ENCODE data around the gene NHP2. TPM values are rescaled to one million over a fixed set of nuclear protein-coding genes. Genes with fewer than 3 reads are reported as not detected.

NHP2 gene
- polyA plus RNA-seq, 2 of the 4 experiments (the other 2 are of a cell fraction) = 205 to 553 TPM

GRCh38 chr5:178141550-178141949 lies 12.1 kb downstream of the NHP2 start:
- Histone ChIP-seq H3K4me2 (no peak overlapping the region), H3K27ac (no peak overlapping the region), H3K9me3 (no peaks in the 10 kb centered on the region), H3K4me1 (peaks cover 5% of the 10 kb centered on the region; the same call in 2 of the 3 replicates), H3K4me3 (no peak overlapping the region)
- CTCF ChIA-PET = interaction anchor here (0.7 to 9.3 kb wide), 4 partner anchors 21 to 66 kb away, joined by 3 to 174 read pairs (median 4); no protein-coding TSS in a partner anchor
- POLR2A ChIA-PET = no interaction called here
- 92% methylated on average over 4 of the region's 4 CpGs for WGBS (ENCODE audit: missing lambda C conversion rate)
- peak; percentile 35 for TF ChIP-seq MAFK (IDR thresholded peaks at IDR 0.05; ENCODE audit: partially characterized antibody)
- TF ChIP-seq EP300 (IDR thresholded peaks at IDR 0.05) = no peak
- DNase-seq (ENCODE audit: low read depth in 1 of 2, low spot score in 1 of 2) (no peak), FAIRE-seq (no peak), ATAC-seq (no peak)

- WGBS (ENCODE audit: missing lambda C conversion rate) = 95% methylated on average over 8 of the region's 12 CpGs
- DNase-seq (ENCODE audit: low read depth in 1 of 2, low spot score in 1 of 2) (no peak), ATAC-seq (peak; percentile 11 to 14; a peak in 1 of 6 replicates), FAIRE-seq (no peak)
- H3K27ac ChIP-seq = no peak overlapping the region
- ChIA-PET POLR2A (no interaction called here), CTCF (interaction anchor here (0.6 to 3.2 kb wide), 7 partner anchors 8 to 62 kb away, joined by 3 to 21 read pairs (median 3); partner anchors contain the start of gene NHP2)
- TF ChIP-seq HMGXB4 (CRISPR knock-in tag; IDR thresholded peaks at IDR 0.05; ENCODE audit: borderline replicate concordance) (no peak), BHLHE40 (IDR thresholded peaks at IDR 0.05; ENCODE audit: low read depth, low read length) (no peak), KDM1A (IDR thresholded peaks at IDR 0.05; ENCODE audit: low read depth) (no peak), FOXS1 (CRISPR knock-in tag; IDR thresholded peaks at IDR 0.05) (no peak), ZNF302 (CRISPR knock-in tag; IDR thresholded peaks at IDR 0.05) (no peak), HES2 (IDR thresholded peaks at IDR 0.05) (no peak), KDM5A (IDR thresholded peaks at IDR 0.05) (no peak)
- no peak overlapping the region for H3K4me2 ChIP-seq
- H3K4me1 ChIP-seq = no peaks in the 10 kb centered on the region
- H3K9me3 ChIP-seq = no peaks in the 10 kb centered on the region
- no peak overlapping the region for H3K4me3 ChIP-seq
Measured at GRCh38 chr5:178137991-178138390, 15.7 kb downstream of the NHP2 start.

- no peaks in the 10 kb centered on the region for H3K9me3 ChIP-seq
- 94% methylated on average over 10 of the region's 10 CpGs for WGBS (ENCODE audit: missing lambda C conversion rate)
- FAIRE-seq (no peak), DNase-seq (ENCODE audit: low read depth in 1 of 2, low spot score in 1 of 2) (no peak), ATAC-seq (no peak)
- ChIA-PET POLR2A (no interaction called here), CTCF (interaction anchor here (1.5 to 3.2 kb wide), 5 partner anchors 9 to 61 kb away, joined by 3 to 21 read pairs (median 10); partner anchors contain the start of gene NHP2)
- no peak overlapping the region for H3K4me2 ChIP-seq
- H3K4me3 ChIP-seq = no peak overlapping the region
- no peak overlapping the region for H3K27ac ChIP-seq
- no peak for TF ChIP-seq KDM5A (IDR thresholded peaks at IDR 0.05)
- no peak for TF ChIP-seq SREBF2 (IDR thresholded peaks at IDR 0.05)
- TF ChIP-seq RARB (CRISPR knock-in tag; IDR thresholded peaks at IDR 0.05) = no peak
- no peak for TF ChIP-seq ZC3H11A (IDR thresholded peaks at IDR 0.05)
- TF ChIP-seq FOSL2 (IDR thresholded peaks at IDR 0.05) = no peak
- TF ChIP-seq FOSL2 (CRISPR knock-in tag; IDR thresholded peaks at IDR 0.05) = no peak
- TF ChIP-seq JUNB (IDR thresholded peaks at IDR 0.05) = no peak
- TF ChIP-seq PHF8 (IDR thresholded peaks at IDR 0.05; ENCODE audit: borderline replicate concordance, low read depth) = no peak
- no peak for TF ChIP-seq FOXS1 (CRISPR knock-in tag; IDR thresholded peaks at IDR 0.05)
- no peak for TF ChIP-seq ZSCAN20 (CRISPR knock-in tag; IDR thresholded peaks at IDR 0.05)
- no peak for TF ChIP-seq CBX8 (IDR thresholded peaks at IDR 0.05)
- no peak for TF ChIP-seq HES2 (IDR thresholded peaks at IDR 0.05)
- TF ChIP-seq MAX (IDR thresholded peaks at IDR 0.05) = no peak
- TF ChIP-seq HOXB5 (CRISPR knock-in tag; IDR thresholded peaks at IDR 0.05) = no peak
- peaks cover 3% of the 10 kb centered on the region; the same call in 1 of the 3 replicates for H3K4me1 ChIP-seq
Measured at GRCh38 chr5:178136990-178137389, 16.7 kb downstream of the NHP2 start.

Data from A549 (cell line).